ENCODE measurements around the gene GRAMD4.

DNA sequence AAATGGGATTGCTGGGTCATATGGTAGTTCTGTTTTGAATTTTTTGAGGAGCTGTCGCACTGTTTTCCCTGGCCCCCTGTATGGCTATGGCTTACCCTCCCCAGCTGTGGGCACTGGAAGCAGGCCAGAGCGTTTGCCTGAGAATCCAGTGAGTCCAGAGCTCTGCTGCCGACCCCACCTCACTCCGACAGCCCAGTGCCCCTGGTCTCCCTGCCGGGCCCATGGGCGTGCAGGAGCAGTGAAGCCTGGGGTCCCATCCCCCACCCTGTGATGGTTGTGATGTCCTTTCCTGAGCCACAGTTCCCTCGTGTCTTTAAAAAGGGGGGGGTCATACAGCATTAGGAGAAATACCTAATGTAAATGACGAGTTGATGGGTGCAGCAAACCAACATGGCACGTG is 13.3 kb upstream of the GRAMD4 start:
- TF ChIP-seq, protein P1, sequence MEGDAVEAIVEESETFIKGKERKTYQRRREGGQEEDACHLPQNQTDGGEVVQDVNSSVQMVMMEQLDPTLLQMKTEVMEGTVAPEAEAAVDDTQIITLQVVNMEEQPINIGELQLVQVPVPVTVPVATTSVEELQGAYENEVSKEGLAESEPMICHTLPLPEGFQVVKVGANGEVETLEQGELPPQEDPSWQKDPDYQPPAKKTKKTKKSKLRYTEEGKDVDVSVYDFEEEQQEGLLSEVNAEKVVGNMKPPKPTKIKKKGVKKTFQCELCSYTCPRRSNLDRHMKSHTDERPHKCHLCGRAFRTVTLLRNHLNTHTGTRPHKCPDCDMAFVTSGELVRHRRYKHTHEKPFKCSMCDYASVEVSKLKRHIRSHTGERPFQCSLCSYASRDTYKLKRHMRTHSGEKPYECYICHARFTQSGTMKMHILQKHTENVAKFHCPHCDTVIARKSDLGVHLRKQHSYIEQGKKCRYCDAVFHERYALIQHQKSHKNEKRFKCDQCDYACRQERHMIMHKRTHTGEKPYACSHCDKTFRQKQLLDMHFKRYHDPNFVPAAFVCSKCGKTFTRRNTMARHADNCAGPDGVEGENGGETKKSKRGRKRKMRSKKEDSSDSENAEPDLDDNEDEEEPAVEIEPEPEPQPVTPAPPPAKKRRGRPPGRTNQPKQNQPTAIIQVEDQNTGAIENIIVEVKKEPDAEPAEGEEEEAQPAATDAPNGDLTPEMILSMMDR (conservative IDR thresholded peaks at IDR 0.05; ENCODE audit: low read depth, low read length): no peak
- TF ChIP-seq EZH2 (IDR thresholded peaks at IDR 0.05; ENCODE audit: low read length, unreplicated experiment): no peak
